Large intestine (tissue), 3 donors: ENCODE measurements around the gene TNS2. TPM values are rescaled to one million over a fixed set of nuclear protein-coding genes. Genes with fewer than 3 reads are reported as not detected.

Experiments
- DNase-seq, 2 donors: peaks; one replicate each; pipeline versions ENCODE4 v3.0.0 to v3.0.0-alpha.2; 2013
- H3K27ac ChIP-seq: one replicate; pipeline ENCODE4 v1.5.1; 2013; ENCODE audit warnings: low read length
- H3K27me3 ChIP-seq: 2 replicates; pipeline ENCODE4 v1.6.1; 2013; ENCODE audit warnings: low read length; ENCODE audit not compliant: control insufficient read depth, insufficient read depth
- H3K36me3 ChIP-seq: 2 replicates; pipeline ENCODE4 v1.6.1; 2013; ENCODE audit warnings: low read length; ENCODE audit not compliant: control insufficient read depth, insufficient read depth
- H3K4me1 ChIP-seq: one replicate; pipeline ENCODE4 v1.6.1; 2013; ENCODE audit warnings: low read length; ENCODE audit not compliant: control insufficient read depth, insufficient read depth
- H3K4me3 ChIP-seq: one replicate; pipeline ENCODE4 v1.5.1; 2013; ENCODE audit warnings: low read length
- H3K9me3 ChIP-seq: one replicate; pipeline ENCODE4 v1.6.1; 2013; ENCODE audit warnings: mild to moderate bottlenecking, low read depth, low read length, moderate library complexity; ENCODE audit not compliant: control insufficient read depth
- WGBS: methylation state at CpG from one replicate; pipeline ENCODE4 v1.1.5; 2013; ENCODE audit warnings: low lambda C conversion rate; ENCODE audit not compliant: insufficient coverage; 5-methylcytosine and 5-hydroxymethylcytosine counted together
- polyA plus RNA-seq: library from polyadenylated mRNA; unstranded; fragments of 120-200 nt; gene quantifications from one replicate; pipeline ENCODE4 v1.2.1, GENCODE V29; 2013

The TNS2 gene
- polyA plus RNA-seq, 1 donor: 43.5 TPM

DNA sequence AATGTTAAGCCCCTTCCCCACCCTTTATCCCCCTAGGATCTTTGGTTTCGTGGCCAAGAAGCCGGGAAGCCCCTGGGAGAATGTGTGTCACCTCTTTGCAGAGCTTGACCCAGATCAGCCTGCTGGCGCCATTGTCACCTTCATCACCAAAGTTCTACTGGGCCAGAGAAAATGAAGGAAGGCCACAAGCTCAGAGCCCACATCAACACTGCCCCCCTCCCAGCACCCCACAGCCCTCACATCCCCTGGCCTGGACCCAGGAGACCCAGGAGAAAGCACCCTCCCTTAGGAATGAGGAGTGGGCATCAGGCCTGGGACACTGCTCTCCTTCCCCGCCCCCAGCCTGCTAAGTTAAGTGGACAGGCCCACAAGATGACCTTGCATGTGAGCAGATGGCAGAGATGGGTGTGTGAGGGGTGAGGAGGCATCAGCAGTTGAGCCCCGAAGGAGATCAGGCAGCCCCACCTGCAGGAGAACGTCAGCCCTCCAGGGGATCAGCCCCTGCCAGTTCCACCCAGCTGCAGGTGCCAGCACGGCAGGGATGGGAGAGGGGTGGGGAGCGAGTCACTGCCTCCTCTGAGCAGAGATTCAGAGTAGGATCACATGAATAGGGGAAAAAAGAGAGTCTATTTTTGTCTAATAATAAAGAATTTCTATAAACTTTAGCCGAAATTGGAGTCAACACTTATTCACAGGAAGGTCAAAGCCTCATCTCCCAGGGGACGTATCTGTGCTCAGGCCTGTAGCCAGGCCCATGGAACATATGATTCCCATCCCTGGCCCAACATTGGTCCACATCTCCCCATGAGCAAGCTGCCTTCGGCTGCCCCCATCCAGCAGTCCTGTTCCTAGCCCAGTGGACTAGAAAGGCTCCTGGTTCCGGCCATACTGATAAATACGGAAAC is 14.1 kb downstream of the TNS2 start:
- Histone ChIP-seq H3K27ac (no peak overlapping the region), H3K9me3 (no peaks in the 10 kb centered on the region), H3K4me3 (no peak overlapping the region), H3K36me3 (peaks cover 78% of the 10 kb centered on the region), H3K27me3 (no peaks in the 10 kb centered on the region), H3K4me1 (peaks cover 16% of the 10 kb centered on the region)
- DNase-seq: peak in 1 of 2 donors; percentile 4
- no CpG with 5 or more reads among the region's 13 CpGs for WGBS

DNA sequence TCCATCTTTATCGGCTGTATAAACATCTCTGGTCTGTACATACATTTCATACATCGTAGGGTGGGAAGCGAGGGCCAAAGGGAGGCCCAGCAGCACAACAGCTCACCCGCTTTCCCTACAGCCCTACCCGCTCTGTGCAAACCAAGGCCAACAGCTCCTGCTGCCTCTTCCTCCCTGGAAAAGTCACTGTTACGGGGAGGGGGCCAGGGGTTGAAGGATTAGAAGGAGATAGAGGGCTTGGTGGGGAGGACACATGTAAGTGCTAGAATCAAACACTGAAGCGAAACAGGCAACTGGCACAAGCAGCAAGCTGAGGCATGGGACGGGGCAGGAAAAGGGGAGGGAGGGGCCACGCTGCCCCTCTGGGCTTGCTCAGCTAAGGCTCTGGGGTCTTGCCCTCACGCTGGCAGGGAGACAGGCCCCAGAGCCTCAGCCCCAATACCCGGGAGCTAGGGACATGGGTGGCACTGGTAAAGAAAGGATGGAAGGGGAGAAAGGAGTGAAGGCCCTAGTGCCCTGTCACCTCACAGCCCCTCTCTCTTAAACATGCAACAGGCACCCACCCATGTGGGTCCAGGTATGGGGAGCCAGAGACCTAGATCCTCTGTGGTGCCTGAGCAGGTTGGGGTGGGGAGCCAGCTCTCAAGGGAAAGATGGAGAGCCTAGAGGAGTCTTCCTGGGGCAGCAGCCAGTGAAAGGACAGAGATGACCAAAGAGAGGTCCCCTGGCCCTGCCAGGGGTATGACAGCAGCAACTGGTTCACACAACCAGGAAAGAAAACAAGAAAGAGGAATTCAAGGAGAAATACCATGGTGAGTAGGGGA is 15.0 kb downstream of the TNS2 start:
- peak in 1 of 2 donors; percentile 5 for DNase-seq
- H3K36me3 ChIP-seq: peaks cover 84% of the 10 kb centered on the region
- H3K9me3 ChIP-seq: no peaks in the 10 kb centered on the region
- H3K27me3 ChIP-seq: no peaks in the 10 kb centered on the region
- peaks cover 16% of the 10 kb centered on the region for H3K4me1 ChIP-seq
- H3K27ac ChIP-seq: no peak overlapping the region
- WGBS: no CpG with 5 or more reads among the region's 11 CpGs
- no peak overlapping the region for H3K4me3 ChIP-seq

DNA sequence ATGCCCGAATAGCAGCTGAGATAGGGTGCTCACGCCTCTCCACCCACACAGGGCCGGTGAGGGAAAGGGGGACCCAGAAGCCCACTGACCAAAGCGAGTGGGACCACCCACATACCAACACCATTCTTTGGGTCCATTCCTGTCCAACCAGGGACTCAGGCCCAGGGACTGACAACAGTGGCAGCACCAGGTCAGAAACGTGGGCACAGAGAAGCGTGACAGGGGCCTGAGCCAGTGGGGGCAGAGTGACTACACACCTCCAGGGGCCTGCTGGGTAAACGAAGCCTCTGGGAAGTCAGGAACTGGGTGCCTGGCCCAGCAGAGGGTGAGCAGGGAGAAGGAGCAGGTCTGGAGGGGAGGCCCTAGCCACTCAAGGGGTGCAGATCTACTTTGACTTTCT is 15.6 kb downstream of the TNS2 start:
- no peak overlapping the region for H3K4me3 ChIP-seq
- H3K9me3 ChIP-seq: no peaks in the 10 kb centered on the region
- peaks cover 16% of the 10 kb centered on the region for H3K4me1 ChIP-seq
- no peak for DNase-seq
- WGBS: no CpG with 5 or more reads among the region's 7 CpGs
- no peaks in the 10 kb centered on the region for H3K27me3 ChIP-seq
- H3K36me3 ChIP-seq: peaks cover 85% of the 10 kb centered on the region
- H3K27ac ChIP-seq: no peak overlapping the region

DNA sequence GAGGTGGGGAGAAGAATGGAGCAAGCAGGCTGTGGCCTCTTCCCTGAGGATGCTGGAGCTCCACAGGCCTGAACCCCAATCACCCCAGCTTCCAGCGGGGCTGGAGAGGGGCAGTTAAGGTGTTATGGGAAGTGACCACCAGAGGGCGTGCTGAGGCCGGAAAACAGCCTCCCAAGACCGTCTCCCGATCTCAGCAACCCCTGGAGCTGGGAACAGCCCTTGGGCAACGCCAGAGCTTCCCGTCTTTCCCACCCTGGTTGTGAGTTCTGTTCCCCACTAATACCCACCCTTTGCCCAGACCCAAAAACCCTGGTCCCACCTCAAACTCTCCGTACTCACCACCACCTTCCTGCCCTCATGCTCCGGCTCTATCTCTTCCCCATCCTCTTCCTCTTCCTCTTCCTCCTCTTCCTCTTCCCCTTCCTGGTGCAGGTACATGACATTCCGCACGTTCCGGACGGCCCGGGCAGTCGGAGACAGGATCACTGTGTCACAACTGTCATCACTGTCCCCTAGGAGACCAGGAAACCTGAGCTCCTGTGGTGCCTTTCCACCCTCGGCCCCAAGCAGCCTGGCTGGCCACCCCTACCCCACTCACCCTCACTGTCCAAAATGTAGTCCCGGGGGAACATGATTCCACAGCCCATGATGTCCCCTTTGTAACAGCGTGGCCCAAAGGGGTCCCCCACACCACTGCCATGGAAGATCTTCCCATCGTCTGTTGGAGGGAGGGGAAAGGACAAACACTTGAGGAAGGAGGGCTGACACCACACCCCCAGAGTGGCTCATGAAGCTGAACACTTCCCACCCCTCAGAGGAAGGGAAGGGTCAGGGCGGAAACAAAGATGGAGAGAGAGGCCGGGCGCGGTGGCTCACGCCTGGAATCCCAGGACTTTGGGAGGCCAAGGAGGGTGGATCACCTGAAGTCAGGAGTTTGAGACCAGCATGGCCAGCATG is 16.4 kb downstream of the TNS2 start:
- WGBS: 80% methylated on average over 2 of the region's 24 CpGs
- DNase-seq: peak; percentile 67 to 77
- Histone ChIP-seq H3K4me1 (peaks cover 12% of the 10 kb centered on the region), H3K36me3 (peaks cover 86% of the 10 kb centered on the region), H3K27me3 (no peaks in the 10 kb centered on the region), H3K27ac (no peak overlapping the region), H3K4me3 (no peak overlapping the region), H3K9me3 (no peaks in the 10 kb centered on the region)

DNA sequence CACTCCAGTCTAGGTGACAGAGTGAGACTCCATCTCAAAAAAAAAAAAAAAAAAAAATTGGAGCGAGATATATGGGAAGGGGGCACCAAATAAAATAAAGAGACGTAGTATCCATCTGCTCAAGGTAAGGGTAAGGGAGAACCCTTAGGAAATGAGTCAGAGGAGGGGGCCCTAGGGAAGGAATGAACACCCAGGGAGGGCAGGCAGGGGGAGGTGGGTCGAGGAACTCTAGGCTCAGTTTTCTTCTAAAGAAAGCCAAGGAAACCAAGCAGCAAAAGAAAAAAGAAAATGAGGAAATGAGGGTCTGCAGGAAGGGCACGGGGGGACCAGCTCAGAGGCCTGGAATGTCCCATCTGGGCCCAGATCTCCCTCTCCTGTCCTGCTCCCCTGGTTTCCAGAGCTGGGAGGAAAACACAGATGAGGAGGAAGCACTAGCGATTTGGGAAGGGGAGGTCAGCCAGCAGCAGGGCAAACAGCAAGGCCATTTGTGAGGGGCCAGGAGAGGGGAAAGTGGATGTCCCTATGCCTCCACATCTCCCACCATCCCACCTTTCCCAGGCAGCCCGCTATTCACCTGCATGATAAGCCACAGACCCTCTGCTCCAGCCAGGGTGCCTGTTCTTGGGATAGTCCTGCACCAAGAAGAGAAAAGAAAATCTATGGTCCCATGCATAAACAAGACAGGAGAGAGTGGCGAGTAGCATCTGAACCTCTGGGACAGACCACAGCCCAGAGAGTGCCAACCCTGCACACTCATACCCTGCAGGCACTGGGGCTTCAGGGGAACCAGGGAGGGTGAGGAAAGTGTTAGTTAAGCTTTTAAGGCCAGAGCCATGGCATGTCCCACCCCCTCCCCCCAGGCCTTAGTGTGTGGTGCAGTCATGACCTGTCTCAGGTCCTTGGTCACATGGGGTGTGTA is 17.5 kb downstream of the TNS2 start:
- H3K36me3 ChIP-seq: peaks cover 82% of the 10 kb centered on the region
- 79% methylated on average over 3 of the region's 7 CpGs for WGBS
- DNase-seq: peak in 1 of 2 donors; percentile 3
- peaks cover 6% of the 10 kb centered on the region for H3K4me1 ChIP-seq
- H3K9me3 ChIP-seq: no peaks in the 10 kb centered on the region
- H3K4me3 ChIP-seq: no peak overlapping the region
- H3K27ac ChIP-seq: no peak overlapping the region
- H3K27me3 ChIP-seq: no peaks in the 10 kb centered on the region

DNA sequence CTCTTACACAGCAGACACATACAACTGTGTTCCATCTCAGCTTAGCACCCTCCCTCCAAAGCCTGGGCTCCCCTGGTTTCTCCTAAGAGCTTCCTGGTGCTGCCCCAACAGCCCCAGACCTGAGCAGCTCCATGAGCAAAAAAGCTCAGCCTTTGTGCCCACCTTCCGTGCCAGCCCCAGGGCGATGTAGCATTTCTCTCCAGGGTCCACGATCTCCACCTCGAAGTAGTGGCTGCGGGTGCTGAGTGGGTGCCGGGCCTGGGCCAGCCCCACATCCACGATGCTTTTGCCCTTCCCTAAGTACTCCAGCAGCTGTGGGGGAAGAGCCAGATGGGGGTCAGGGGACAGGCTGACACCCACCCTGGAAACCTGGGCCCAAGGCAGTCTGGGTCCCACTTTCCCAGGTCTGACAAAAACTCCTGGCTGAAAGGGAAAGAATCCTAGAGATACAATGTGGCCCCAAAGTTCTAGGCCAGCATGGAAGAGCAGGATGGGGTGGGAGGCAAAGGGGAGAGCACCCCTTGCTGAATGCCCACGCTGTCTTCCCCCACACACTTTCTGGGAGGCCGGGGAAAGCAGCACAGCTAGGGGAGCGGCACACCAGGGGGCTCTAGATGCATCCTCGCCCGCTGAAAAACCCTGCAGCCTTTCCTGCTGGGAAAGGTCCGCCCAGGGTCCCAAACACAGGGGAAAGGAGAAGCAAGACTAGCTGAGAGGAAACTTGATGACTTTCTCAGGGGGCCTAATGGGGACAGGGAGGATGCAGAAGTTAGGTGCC is 18.3 kb downstream of the TNS2 start:
- Histone ChIP-seq H3K27ac (no peak overlapping the region), H3K36me3 (peaks cover 81% of the 10 kb centered on the region), H3K4me3 (no peak overlapping the region), H3K27me3 (no peaks in the 10 kb centered on the region), H3K9me3 (no peaks in the 10 kb centered on the region), H3K4me1 (peaks cover 6% of the 10 kb centered on the region)
- no CpG with 5 or more reads among the region's 13 CpGs for WGBS
- DNase-seq: no peak

DNA sequence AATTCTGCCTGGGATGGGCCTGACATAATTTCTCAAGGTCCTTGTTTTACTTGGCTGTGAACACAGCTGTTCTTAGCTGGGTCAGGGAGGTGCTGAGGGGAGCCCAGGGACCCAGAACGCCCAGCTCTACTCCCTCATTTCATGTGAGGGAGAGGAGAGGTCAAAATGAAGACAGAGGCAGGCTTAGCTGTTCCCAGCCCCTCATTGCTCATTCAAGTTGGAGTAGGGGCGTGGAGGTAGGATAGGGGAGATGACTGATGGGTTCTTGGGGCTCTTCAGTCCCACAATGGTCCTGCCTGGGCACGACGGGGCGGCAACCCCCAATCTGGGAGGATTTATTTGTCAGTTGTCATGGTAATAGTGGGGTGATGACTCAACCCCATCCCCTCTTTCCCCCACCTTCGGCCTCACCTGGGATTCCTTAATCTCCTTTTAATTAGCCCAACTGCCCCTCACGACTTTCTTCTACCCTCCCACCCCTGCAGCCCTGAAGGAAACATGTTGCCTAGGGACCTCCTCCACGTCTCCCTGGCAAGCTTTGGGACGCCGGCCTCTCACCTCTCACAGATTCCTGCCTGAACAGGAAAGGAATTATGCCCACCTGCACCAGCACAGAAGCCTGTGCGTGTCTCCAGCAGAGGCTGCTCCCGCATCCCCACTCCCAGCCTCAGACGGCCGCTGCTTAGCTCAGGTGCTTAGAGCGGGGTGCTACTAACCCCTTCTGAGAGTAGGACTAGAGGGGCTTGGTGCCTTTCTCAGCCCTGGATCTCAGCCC is 19.1 kb downstream of the TNS2 start:
- no peak overlapping the region for H3K27ac ChIP-seq
- no peaks in the 10 kb centered on the region for H3K27me3 ChIP-seq
- peaks cover 8% of the 10 kb centered on the region for H3K4me1 ChIP-seq
- WGBS: no CpG with 5 or more reads among the region's 15 CpGs
- H3K36me3 ChIP-seq: peaks cover 79% of the 10 kb centered on the region
- DNase-seq: no peak
- no peaks in the 10 kb centered on the region for H3K9me3 ChIP-seq
- no peak overlapping the region for H3K4me3 ChIP-seq

DNA sequence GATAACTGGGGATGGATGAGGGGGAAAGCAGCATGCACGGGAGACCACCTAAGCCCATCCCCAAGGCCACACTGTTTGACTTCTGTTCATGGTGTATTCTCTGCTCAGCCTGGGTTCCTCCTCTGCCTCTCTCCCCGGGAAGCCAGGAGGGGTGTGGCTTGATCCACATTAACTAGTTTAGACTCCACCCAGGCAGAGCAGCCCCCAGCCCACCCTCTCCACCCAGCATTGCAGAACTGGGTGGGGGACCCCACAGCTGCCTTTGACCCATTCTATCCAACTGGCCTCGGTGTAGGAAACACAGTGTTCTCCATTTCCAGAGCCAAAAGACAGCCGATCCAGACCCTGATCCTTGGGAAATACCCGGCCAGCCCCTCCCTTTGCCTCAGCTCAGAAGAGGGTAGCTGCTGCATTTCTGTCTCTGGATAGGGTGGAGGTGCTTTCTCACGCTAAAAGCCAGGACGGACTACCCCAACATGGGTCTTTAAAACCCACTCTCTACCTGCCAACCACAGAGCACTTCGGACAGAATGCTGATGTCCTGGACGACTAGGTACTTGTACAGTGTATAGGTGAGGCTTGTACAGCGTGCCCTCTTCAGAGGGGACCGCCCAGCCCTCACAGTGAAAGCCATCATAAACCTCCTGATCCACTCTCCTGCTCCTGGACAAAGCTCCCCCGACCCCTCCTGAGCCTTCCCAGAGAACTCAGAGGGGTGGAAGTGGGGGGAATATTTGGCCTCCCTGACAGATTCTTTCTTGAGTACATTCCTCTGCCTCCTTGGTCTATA is 20.0 kb downstream of the TNS2 start:
- Histone ChIP-seq H3K27ac (no peak overlapping the region), H3K4me3 (no peak overlapping the region), H3K4me1 (peaks cover 8% of the 10 kb centered on the region), H3K27me3 (no peaks in the 10 kb centered on the region), H3K9me3 (no peaks in the 10 kb centered on the region), H3K36me3 (peaks cover 78% of the 10 kb centered on the region)
- DNase-seq: no peak
- no CpG with 5 or more reads among the region's 12 CpGs for WGBS
